ENCODE results near the gene AP4S1.

The AP4S1 gene

GRCh38 chr14:31139301-31139847 is 113.9 kb downstream of the AP4S1 start:
- FAIRE-seq, result no peak

GRCh38 chr14:31142455-31143087 is 117.1 kb downstream of the AP4S1 start:
- no peak for FAIRE-seq

Measured in colon (tissue), 2 donors.